HG02840 (cell line): Measurements from ENCODE around the gene LRRC3.
"Not testable (repeated sequence)": the region's sequence is repeated elsewhere in the genome, so short reads cannot be mapped to it uniquely, and the experiment has no call there.

Source experiments
- ATAC-seq: cut with Tn5 transposase; IDR thresholded peaks from one replicate; pipeline ENCODE4 v1.9.1; 2021; ENCODE audit warnings: mild to moderate bottlenecking, moderate library complexity, moderate number of reproducible peaks; ENCODE audit not compliant: unreplicated experiment, low FRiP score

Gene LRRC3, protein sequence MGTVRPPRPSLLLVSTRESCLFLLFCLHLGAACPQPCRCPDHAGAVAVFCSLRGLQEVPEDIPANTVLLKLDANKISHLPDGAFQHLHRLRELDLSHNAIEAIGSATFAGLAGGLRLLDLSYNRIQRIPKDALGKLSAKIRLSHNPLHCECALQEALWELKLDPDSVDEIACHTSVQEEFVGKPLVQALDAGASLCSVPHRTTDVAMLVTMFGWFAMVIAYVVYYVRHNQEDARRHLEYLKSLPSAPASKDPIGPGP

GRCh38 chr21:44454747-44455523 lies at the start of gene LRRC3:
Gene LRRC3 (plus strand): TSS chr21:44455510. CDS start chr21:44456645, 1,135 bp downstream.
- no peak for ATAC-seq

DNA sequence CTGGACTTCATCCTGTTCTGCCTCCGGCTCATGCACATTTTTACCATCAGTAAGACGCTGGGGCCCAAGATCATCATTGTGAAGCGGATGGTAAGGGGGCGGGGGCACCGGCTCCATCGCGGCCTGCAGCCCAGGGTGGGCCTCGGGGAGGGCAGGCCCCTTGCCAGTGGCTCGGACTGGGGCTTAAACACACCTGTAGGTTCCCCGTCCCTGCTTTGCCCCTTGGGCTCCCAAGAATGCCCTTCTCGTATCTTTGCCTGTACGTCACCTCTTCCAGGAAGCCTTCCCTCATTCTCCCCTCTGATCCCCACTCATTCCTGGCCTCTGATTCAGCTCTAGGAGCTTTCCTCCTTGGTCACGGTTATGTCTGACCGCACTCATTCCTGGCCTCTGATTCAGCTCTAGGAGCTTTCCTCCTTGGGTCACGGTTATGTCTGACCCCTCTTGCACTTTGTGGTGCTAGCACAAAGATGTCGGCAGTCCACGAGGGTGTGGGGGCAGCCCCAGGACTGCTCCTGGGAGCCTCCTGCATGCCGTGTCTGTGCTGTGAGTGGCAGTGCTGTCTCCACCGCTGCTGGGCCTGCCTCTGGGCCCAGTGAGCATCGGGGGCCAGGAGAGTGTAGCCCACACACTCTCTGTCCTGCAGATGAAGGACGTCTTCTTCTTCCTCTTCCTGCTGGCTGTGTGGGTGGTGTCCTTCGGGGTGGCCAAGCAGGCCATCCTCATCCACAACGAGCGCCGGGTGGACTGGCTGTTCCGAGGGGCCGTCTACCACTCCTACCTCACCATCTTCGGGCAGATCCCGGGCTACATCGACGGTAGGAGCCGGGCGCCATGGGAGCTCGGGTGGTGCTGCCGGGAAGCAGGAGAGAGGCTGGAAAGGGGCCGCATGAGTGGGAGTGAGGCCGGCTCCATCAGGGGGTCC lies 49.1 kb upstream of the LRRC3 start:
- no peak for ATAC-seq

GRCh38 chr21:44406953-44407352 lies 48.4 kb upstream of the LRRC3 start:
- no peak for ATAC-seq

DNA sequence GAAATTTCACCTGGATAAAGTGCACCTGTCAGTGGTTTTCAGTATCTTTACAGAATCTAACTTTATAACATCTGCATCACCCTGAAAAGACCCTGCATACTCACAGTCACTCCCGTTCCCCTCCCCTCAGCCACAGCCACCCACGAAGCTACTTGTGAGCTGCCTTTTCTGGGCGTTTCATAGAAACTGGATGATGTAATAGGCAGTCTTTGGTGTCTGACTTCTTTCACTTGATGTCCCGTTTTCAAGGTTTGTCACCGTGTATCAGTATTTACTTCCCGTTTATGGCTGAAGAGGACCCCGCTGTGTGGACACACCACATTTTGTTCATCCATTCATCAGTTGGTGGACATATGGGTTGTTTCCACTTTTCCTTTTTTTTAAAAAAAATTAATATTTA lies 47.8 kb upstream of the LRRC3 start:
- no peak for ATAC-seq

- no peak for ATAC-seq
These were observed 47.1 kb upstream of the LRRC3 start for GRCh38 chr21:44408226-44408625.

DNA sequence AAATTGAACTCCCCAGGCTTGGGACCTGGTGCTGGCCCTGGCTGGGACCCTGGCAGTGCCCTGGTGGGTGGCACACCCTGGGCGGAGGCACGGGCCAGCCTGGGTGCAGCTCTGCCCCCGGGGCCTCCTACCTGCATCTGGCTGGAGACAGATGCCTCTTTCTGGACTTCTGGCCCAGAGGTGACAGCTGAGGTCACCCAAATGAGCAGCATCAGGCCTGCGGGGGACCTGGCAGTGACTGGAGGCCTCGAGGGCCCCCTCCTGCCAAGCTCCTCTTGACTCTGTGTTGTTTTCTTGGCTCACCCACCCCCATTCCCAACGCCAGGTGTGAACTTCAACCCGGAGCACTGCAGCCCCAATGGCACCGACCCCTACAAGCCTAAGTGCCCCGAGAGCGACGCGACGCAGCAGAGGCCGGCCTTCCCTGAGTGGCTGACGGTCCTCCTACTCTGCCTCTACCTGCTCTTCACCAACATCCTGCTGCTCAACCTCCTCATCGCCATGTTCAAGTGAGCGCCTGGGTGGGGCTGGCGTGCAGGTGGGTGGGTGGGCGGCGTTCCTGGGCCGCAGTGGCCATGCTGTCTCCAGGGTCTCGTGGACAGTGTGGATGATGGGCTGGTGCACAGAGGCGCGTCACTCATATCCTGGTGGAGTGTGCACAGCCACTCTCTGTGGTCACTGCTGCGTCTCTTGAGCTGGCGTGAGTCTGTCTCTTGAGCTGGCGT lies 41.6 kb upstream of the LRRC3 start:
- no peak for ATAC-seq

DNA sequence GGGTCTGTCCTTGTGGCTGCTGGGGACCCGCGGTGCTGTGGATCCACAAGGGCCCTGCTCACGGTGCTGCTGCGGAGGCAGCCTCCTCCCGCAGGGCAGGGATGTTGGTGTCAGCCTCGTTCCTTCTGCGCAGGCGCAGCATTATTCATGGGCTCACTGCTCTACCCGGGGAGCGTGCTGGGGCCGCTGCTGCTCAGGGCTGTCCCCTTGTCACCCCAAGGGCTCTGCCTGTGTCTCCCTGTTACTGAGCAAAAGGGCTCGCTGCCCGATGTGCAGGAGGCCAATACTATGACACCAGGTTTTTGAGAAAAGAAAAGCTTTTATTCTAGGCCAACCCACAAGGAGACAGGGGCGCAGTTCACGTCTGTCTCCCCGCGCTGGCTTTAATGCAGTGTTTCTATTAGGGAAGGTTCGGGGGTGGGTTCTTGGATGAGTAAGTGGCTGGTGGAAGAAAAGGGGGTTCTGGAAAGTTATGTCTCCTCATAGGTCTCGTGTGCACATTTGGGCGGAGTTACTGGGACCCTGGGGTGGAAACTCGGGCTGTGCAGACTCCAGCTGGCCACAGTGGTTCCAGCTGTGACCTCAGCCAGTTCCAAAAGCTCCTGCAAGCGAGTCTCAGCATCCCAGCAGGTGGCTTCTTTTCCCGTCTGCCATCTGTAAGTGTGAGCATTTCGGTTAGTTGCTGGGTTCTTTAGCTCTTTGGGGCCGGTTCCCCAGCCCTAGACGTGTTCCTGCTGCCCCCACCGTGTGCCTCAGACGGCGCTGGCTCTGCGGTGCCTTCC lies 40.8 kb upstream of the LRRC3 start:
- ATAC-seq: no peak

DNA sequence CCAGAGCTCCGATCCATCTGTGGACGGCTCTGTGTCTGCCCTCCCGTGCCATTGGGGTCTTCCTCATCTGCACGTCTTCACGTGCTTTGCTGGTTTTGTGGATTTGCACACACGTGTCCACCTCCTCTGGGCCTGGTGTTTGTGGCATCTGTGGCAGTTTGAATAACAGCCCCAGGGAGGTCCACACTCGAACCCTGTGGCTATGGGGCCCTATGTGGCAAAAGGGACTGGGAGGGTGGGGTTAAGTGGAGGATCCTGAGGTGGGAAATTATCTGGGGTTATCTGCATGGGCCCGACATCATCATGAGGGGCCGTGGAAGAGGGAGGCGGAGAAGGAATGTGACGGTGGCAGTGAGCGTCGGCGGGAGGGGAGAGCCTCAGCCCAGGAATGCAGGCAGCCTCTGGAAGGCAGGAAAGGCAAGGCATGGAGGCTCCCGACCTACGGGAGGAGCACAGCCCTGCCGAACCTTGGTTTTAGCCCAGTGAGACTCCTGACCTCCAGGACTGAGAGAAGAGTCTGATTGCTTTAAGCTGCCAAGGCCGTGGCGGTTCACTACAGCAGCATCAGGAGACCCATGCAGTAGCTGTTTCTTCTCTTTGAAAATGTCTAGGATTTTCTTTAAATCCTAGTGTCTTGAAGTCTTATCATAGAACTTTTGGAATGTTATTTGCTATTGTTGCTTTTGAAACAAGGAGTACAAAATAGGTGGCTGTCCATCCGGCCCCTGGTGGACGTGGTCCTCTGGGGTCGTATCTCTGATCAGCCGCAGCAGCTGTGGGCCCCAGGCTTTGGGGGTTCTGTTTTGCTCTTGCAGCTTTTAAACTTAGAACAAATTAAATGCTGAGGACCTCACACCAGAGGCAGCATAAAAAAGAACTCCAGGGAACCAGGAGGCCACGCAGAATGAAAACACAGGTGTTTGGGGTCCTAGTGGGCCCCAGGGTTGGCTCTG lies 40.0 kb upstream of the LRRC3 start:
- ATAC-seq: no peak

GRCh38 chr21:44416193-44416592 lies 39.1 kb upstream of the LRRC3 start:
- ATAC-seq: no peak

GRCh38 chr21:44417621-44418107 lies 37.6 kb upstream of the LRRC3 start:
- not testable (repeated sequence) for ATAC-seq

GRCh38 chr21:44418108-44418875 lies 37.0 kb upstream of the LRRC3 start:
- no peak for ATAC-seq

- no peak for ATAC-seq
These were observed 36.5 kb upstream of the LRRC3 start for GRCh38 chr21:44418876-44419230.

GRCh38 chr21:44419679-44420078 lies 35.6 kb upstream of the LRRC3 start:
- no peak for ATAC-seq

DNA sequence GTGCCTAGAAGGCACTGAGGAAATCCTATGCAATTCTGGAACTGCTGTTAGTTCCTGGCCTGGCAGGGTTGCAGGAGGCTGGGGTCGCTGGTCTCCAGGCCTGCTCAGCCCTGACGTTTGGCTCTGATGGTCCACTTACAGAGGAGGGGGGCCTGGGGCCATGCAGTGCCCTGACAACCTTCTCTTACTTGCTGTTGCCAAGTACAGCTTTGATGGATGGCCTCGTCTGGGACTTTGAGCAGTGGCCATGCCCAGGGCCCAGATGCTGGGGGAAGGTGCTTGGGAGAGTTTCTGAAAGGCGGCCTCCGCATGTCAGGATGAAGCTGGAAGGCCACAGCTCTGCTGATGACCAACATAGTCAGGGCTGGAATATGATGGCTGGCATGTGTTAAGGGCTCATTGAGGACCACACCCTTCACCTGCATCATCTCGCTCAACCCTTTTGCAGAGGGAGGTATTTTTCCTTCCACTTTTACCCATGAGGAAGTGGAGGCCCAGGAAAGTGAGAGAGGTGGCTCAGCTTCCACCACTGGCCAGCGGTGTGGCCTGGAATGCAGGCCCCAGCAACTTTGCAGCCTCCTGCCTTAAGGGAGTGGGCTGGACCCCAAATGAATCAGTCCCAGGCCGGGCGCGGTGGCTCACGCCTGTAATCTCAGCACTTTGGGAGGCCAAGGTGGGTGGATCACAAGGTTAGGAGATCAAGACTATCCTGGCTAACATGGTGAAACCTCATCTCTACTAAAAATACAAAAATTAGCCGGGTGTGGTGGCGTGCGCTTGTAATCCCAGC lies 34.7 kb upstream of the LRRC3 start:
- no peak for ATAC-seq

- ATAC-seq: no peak
These were observed 33.1 kb upstream of the LRRC3 start for GRCh38 chr21:44421901-44422840.

DNA sequence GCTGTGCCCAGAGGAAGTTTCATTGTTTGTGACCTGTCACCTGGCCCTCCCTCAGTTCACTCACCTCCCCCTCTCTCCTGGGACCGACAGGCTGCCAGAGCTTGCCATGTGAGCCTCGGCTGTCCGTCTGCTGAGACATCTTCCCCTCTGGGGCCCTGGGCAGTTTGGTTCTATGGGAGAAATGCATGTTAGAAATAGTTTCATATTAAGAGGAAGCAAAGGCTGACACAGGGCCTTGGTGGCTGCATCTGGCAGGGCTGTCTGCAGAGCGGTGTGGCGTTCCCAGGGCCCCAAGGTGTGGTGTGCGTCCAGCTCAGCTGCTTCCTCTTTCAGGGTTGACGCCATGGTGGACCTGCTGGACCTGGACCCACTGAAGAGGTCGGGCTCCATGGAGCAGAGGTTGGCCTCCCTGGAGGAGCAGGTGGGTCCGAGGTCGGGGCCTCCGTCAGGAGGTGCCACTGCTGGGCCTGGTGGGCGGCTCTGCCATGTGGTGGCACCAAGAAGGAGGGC lies 31.9 kb upstream of the LRRC3 start:
- no peak for ATAC-seq
